Immature natural killer cell (primary cell): ENCODE data around the gene PRUNE2. TPM values are rescaled to one million over a fixed set of nuclear protein-coding genes. Genes with fewer than 3 reads are reported as not detected.

Experiments
- DNase-seq, 3 donors: peaks; one replicate each; pipeline ENCODE4 v3.0.0; 2022; ENCODE audit warnings: mixed read lengths in 1 of 3
- H3K27ac Mint-ChIP-seq, 6 donors: one replicate each; pipeline ENCODE4 v1.8.0; 2020; ENCODE audit warnings: mixed read lengths in 6 of 6, mild to moderate bottlenecking in 5 of 6, inconsistent platforms in 4 of 6, moderate library complexity in 3 of 6
- H3K27me3 Mint-ChIP-seq, 3 donors: one replicate each; pipeline ENCODE4 v1.8.0; 2020 to 2021; ENCODE audit warnings: low read depth in 3 of 3, mild to moderate bottlenecking in 3 of 3, mixed read lengths in 3 of 3, moderate library complexity in 3 of 3, inconsistent platforms in 1 of 3
- H3K36me3 Mint-ChIP-seq, 3 donors: one replicate each; pipeline ENCODE4 v1.8.0; 2020; ENCODE audit warnings: mixed read lengths in 3 of 3, inconsistent platforms in 2 of 3, mild to moderate bottlenecking in 2 of 3
- H3K4me1 Mint-ChIP-seq, 2 donors: one replicate each; pipeline ENCODE4 v1.8.0; 2020; ENCODE audit warnings: inconsistent platforms in 2 of 2, mild to moderate bottlenecking in 2 of 2, mixed read lengths in 2 of 2, moderate library complexity in 1 of 2
- H3K4me3 Mint-ChIP-seq, 5 donors: one replicate each; pipeline ENCODE4 v1.8.0; 2020; ENCODE audit warnings: mild to moderate bottlenecking in 5 of 5, mixed read lengths in 5 of 5, inconsistent platforms in 3 of 5, moderate library complexity in 3 of 5
- H3K9me3 Mint-ChIP-seq, 6 donors: one replicate each; pipeline ENCODE4 v1.8.0; 2020; ENCODE audit warnings: mild to moderate bottlenecking in 6 of 6, mixed read lengths in 6 of 6, inconsistent platforms in 4 of 6, moderate library complexity in 3 of 6
- polyA plus RNA-seq, 3 donors: library from polyadenylated mRNA; unstranded; fragments of 300-500 nt; fragmentation: Illumina TruSeq; gene quantifications; one replicate each; pipeline ENCODE4 v1.2.3, GENCODE V29; 2021

Gene PRUNE2
- polyA plus RNA-seq, 3 donors from 2014 or later = 0.11 to 0.24 TPM; not detected in 1

- Mint-ChIP-seq H3K4me3 (no peak overlapping the region), H3K4me1 (peaks cover under 1 to 2% of the 10 kb centered on the region in 2 donors), H3K9me3 (no peaks in the 10 kb centered on the region), H3K27me3 (peaks cover under 1 to 6% (median 3%) of the 10 kb centered on the region in 3 donors), H3K36me3 (no peaks in the 10 kb centered on the region), H3K27ac (no peak overlapping the region)
- DNase-seq = no peak
Observed at GRCh38 chr9:76697081-76697480, 208.8 kb downstream of the PRUNE2 start.

- Mint-ChIP-seq H3K4me3 (no peak overlapping the region), H3K36me3 (no peaks in the 10 kb centered on the region), H3K27ac (no peak overlapping the region), H3K4me1 (peaks cover 7 to 10% of the 10 kb centered on the region in 2 donors), H3K27me3 (peaks cover 3 to 8% (median 4%) of the 10 kb centered on the region in 3 donors), H3K9me3 (no peaks in the 10 kb centered on the region)
- no peak for DNase-seq
Observed at GRCh38 chr9:76693912-76694311, 212.0 kb downstream of the PRUNE2 start.

GRCh38 chr9:76692458-76693129 lies 213.3 kb downstream of the PRUNE2 start:
- Mint-ChIP-seq H3K36me3 (no peaks in the 10 kb centered on the region), H3K27ac (no peak overlapping the region), H3K27me3 (peaks cover 3 to 8% (median 4%) of the 10 kb centered on the region in 3 donors), H3K4me1 (peaks cover 20 to 23% of the 10 kb centered on the region in 2 donors), H3K4me3 (no peak overlapping the region), H3K9me3 (no peaks in the 10 kb centered on the region)
- no peak for DNase-seq

- Mint-ChIP-seq H3K4me1 (peaks cover 20 to 26% of the 10 kb centered on the region in 2 donors), H3K27me3 (peaks cover 3 to 7% (median 4%) of the 10 kb centered on the region in 3 donors), H3K27ac (no peak overlapping the region), H3K36me3 (no peaks in the 10 kb centered on the region), H3K4me3 (peak overlapping the region; percentile 28 to 73 (median 40)), H3K9me3 (no peaks in the 10 kb centered on the region)
- DNase-seq = no peak
Observed at GRCh38 chr9:76691517-76692313, 214.2 kb downstream of the PRUNE2 start.

- DNase-seq = no peak
- Mint-ChIP-seq H3K27ac (no peak overlapping the region), H3K27me3 (peaks cover 3 to 6% (median 4%) of the 10 kb centered on the region in 3 donors), H3K4me3 (no peak overlapping the region), H3K4me1 (peaks cover 20 to 26% of the 10 kb centered on the region in 2 donors), H3K9me3 (no peaks in the 10 kb centered on the region), H3K36me3 (no peaks in the 10 kb centered on the region)
Observed at GRCh38 chr9:76690973-76691370, 214.9 kb downstream of the PRUNE2 start.

- Mint-ChIP-seq H3K4me3 (no peak overlapping the region), H3K4me1 (peaks cover 20 to 26% of the 10 kb centered on the region in 2 donors), H3K27me3 (peaks cover 3 to 4% (median 4%) of the 10 kb centered on the region in 3 donors), H3K27ac (no peak overlapping the region), H3K36me3 (no peaks in the 10 kb centered on the region), H3K9me3 (no peaks in the 10 kb centered on the region)
- no peak for DNase-seq
Observed at GRCh38 chr9:76690246-76690972, 215.5 kb downstream of the PRUNE2 start.

GRCh38 chr9:76688471-76689238 lies 217.3 kb downstream of the PRUNE2 start:
- H3K9me3 Mint-ChIP-seq = no peaks in the 10 kb centered on the region
- no peaks in the 10 kb centered on the region for H3K36me3 Mint-ChIP-seq
- peaks cover 20 to 26% of the 10 kb centered on the region in 2 donors for H3K4me1 Mint-ChIP-seq
- H3K27me3 Mint-ChIP-seq = peaks cover 3 to 4% (median 4%) of the 10 kb centered on the region in 3 donors
- DNase-seq = no peak
- peak overlapping the region in 1 of 5 donors; percentile 68 for H3K4me3 Mint-ChIP-seq
- H3K27ac Mint-ChIP-seq = peak overlapping the region in 4 of 6 donors; percentile 21 to 48 (median 36)

- H3K9me3 Mint-ChIP-seq = no peaks in the 10 kb centered on the region
- DNase-seq = peak; percentile 47 to 64 (median 61)
- no peaks in the 10 kb centered on the region for H3K36me3 Mint-ChIP-seq
- H3K4me3 Mint-ChIP-seq = peak overlapping the region in 1 of 5 donors; percentile 11
- H3K4me1 Mint-ChIP-seq = peaks cover 20 to 26% of the 10 kb centered on the region in 2 donors
- peaks cover 0 to 5% (median 4%) of the 10 kb centered on the region in 3 donors for H3K27me3 Mint-ChIP-seq
- H3K27ac Mint-ChIP-seq = peak overlapping the region in 3 of 6 donors; percentile 63 to 80 (median 73)
Observed at GRCh38 chr9:76687861-76688391, 218.0 kb downstream of the PRUNE2 start.

GRCh38 chr9:76686756-76687155 lies 219.2 kb downstream of the PRUNE2 start:
- no peaks in the 10 kb centered on the region for H3K9me3 Mint-ChIP-seq
- no peak for DNase-seq
- peaks cover 16 to 20% of the 10 kb centered on the region in 2 donors for H3K4me1 Mint-ChIP-seq
- H3K27me3 Mint-ChIP-seq = peaks cover 0 to 1% (median 0%) of the 10 kb centered on the region in 3 donors
- H3K36me3 Mint-ChIP-seq = no peaks in the 10 kb centered on the region
- no peak overlapping the region for H3K4me3 Mint-ChIP-seq
- no peak overlapping the region for H3K27ac Mint-ChIP-seq

GRCh38 chr9:76684213-76684612 lies 221.7 kb downstream of the PRUNE2 start:
- H3K27me3 Mint-ChIP-seq = peaks cover 0 to 5% (median 3%) of the 10 kb centered on the region in 3 donors
- H3K9me3 Mint-ChIP-seq = no peaks in the 10 kb centered on the region
- peaks cover 14 to 18% of the 10 kb centered on the region in 2 donors for H3K4me1 Mint-ChIP-seq
- no peak overlapping the region for H3K4me3 Mint-ChIP-seq
- no peak for DNase-seq
- H3K36me3 Mint-ChIP-seq = no peaks in the 10 kb centered on the region
- H3K27ac Mint-ChIP-seq = no peak overlapping the region

- Mint-ChIP-seq H3K9me3 (no peaks in the 10 kb centered on the region), H3K4me3 (no peak overlapping the region), H3K27me3 (peaks cover 2 to 5% (median 3%) of the 10 kb centered on the region in 3 donors), H3K4me1 (no peaks in the 10 kb centered on the region), H3K27ac (no peak overlapping the region), H3K36me3 (no peaks in the 10 kb centered on the region)
- DNase-seq = no peak
Observed at GRCh38 chr9:76681556-76681955, 224.4 kb downstream of the PRUNE2 start.

GRCh38 chr9:76680716-76681425 lies 225.0 kb downstream of the PRUNE2 start:
- no peaks in the 10 kb centered on the region for H3K4me1 Mint-ChIP-seq
- H3K27me3 Mint-ChIP-seq = peaks cover 2 to 5% (median 3%) of the 10 kb centered on the region in 3 donors
- no peak overlapping the region for H3K27ac Mint-ChIP-seq
- no peak for DNase-seq
- no peaks in the 10 kb centered on the region for H3K9me3 Mint-ChIP-seq
- H3K36me3 Mint-ChIP-seq = no peaks in the 10 kb centered on the region
- no peak overlapping the region for H3K4me3 Mint-ChIP-seq
